Kidney (tissue), 14 donors: ENCODE data around the gene GATA2. TPM values are rescaled to one million over a fixed set of nuclear protein-coding genes. Genes with fewer than 3 reads are reported as not detected.
A peak's percentile ranks its signal among the peaks of the same experiment; 100 is the strongest.

Source experiments
- DNase-seq, 5 donors: peaks; one replicate each; pipeline ENCODE4 v3.0.0-alpha.2; 2013 to 2020
- FAIRE-seq: peaks from 2 replicates; lab custom pipeline; 2012; peaks lifted over from hg19 to GRCh38; lab: Jason Lieb, UNC
- H3K27ac ChIP-seq, 2 donors: one replicate each; pipeline ENCODE4 v1.7.0; 2013; ENCODE audit warnings: low read depth in 2 of 2, low read length in 2 of 2, inconsistent platforms in 1 of 2
- H3K27me3 ChIP-seq: one replicate; pipeline ENCODE4 v1.7.1; 2013; ENCODE audit warnings: low read length, inconsistent platforms; ENCODE audit not compliant: control insufficient read depth, insufficient read depth
- H3K36me3 ChIP-seq, 3 donors: one replicate each; pipeline versions ENCODE4 v1.7.0 to v1.7.1; 2013; ENCODE audit warnings: low read length in 3 of 3, control low read depth in 1 of 3, inconsistent platforms in 1 of 3; ENCODE audit not compliant: insufficient read depth in 3 of 3, control insufficient read depth in 2 of 3
- H3K4me1 ChIP-seq, 3 donors: one replicate each; pipeline versions ENCODE4 v1.7.0 to v1.7.1; 2013; ENCODE audit warnings: low read length in 3 of 3, inconsistent platforms in 1 of 3, low read depth in 1 of 3; ENCODE audit not compliant: control insufficient read depth in 2 of 3, insufficient read depth in 2 of 3
- H3K4me3 ChIP-seq, 3 donors: one replicate each; pipeline versions ENCODE4 v1.7.0 to v1.8.1; 2013; ENCODE audit warnings: low read length in 3 of 3, control low read depth in 1 of 3, inconsistent platforms in 1 of 3
- H3K9ac ChIP-seq, 3 donors: one replicate each; pipeline versions ENCODE4 v1.7.0 to v1.7.1; 2013; ENCODE audit warnings: low read length in 3 of 3, control low read depth in 1 of 3, inconsistent platforms in 1 of 3
- H3K9me3 ChIP-seq, 3 donors: one replicate each; pipeline versions ENCODE4 v1.7.0 to v1.7.1; 2013; ENCODE audit warnings: low read length in 3 of 3, control low read depth in 1 of 3, inconsistent platforms in 1 of 3; ENCODE audit not compliant: control insufficient read depth in 2 of 3, insufficient read depth in 1 of 3
- intact Hi-C: fragments of 100-400 bp; cut with DNase I; formaldehyde crosslinking; loops from one replicate; pipeline ENCODE4 v1.11.1; 2022
- polyA plus RNA-seq: library from polyadenylated mRNA; stranded (reverse); fragments of 350-450 nt; fragmentation: Illumina TruSeq; extraction: RNeasy Lipid Tissue Mini Kit (QIAGEN cat#74804); gene quantifications from one replicate; pipeline ENCODE4 v1.2.3, GENCODE V29; 2014; ENCODE audit warnings: low read depth, low replicate concordance; ENCODE audit not compliant: insufficient read depth
- total RNA-seq: library from RNA; stranded (reverse); fragmentation: NEBNext Ultra II Directional; extraction: Animal tissue kit (Norgen Biotek cat#: 25700); gene quantifications from one replicate; pipeline ENCODE4 v1.2.1, GENCODE V29; 2021
- TF ChIP-seq, protein P1 (sequence below): IDR thresholded peaks from 3 replicates; pipeline ENCODE4 v1.5.1; 2012; ENCODE audit warnings: mild to moderate bottlenecking, moderate library complexity, borderline replicate concordance; ENCODE audit not compliant: insufficient read depth; ENCODE audit errors: extremely low read depth
- donor health status: control.
- donor health status: control.
- donor health status: control.
- donor health status: control.
- donor health status: control.
- donor health status: DM: yes; HTN: yes; CAD: no.
- donor health status: Normal renal cell carcinoma (clear cell type).

Gene GATA2
- total and polyA plus RNA-seq, 2 donors from 2014 or later, result 22.9 to 31.4 TPM

DNA sequence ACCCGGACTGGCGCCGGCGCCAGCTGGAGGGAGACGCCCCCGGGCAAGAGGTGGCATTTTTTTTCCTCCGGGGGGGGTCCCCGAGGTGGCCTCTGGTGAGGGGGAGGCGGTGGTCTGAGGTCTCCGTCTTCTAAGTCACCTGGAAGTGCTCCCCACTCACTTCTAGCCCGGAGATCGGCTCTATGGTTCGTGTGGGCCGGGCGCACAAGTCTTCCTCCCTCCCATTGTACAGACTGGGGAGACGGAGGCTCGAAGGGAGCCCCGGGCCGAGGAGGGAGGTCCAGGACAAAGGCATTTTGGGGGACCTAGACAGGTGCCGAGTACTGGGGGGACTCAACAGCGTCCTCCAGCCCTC lies 4.4 kb downstream of the GATA2 start:
- peak overlapping the region in 2 of 3 donors; percentile 4 to 78 for H3K4me3 ChIP-seq
- peaks cover 0 to 15% (median 4%) of the 10 kb centered on the region in 3 donors for H3K4me1 ChIP-seq
- H3K36me3 ChIP-seq, result peaks cover 0 to 3% (median 0%) of the 10 kb centered on the region in 3 donors
- TF ChIP-seq, protein P1, sequence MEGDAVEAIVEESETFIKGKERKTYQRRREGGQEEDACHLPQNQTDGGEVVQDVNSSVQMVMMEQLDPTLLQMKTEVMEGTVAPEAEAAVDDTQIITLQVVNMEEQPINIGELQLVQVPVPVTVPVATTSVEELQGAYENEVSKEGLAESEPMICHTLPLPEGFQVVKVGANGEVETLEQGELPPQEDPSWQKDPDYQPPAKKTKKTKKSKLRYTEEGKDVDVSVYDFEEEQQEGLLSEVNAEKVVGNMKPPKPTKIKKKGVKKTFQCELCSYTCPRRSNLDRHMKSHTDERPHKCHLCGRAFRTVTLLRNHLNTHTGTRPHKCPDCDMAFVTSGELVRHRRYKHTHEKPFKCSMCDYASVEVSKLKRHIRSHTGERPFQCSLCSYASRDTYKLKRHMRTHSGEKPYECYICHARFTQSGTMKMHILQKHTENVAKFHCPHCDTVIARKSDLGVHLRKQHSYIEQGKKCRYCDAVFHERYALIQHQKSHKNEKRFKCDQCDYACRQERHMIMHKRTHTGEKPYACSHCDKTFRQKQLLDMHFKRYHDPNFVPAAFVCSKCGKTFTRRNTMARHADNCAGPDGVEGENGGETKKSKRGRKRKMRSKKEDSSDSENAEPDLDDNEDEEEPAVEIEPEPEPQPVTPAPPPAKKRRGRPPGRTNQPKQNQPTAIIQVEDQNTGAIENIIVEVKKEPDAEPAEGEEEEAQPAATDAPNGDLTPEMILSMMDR, result no peak
- H3K9me3 ChIP-seq, result no peaks in the 10 kb centered on the region
- H3K27ac ChIP-seq, result peak overlapping the region; percentile 85 to 90
- intact Hi-C loops, result no loop called here
- peak overlapping the region in 1 of 3 donors; percentile 56 for H3K9ac ChIP-seq
- no peak for FAIRE-seq
- peaks cover 39% of the 10 kb centered on the region for H3K27me3 ChIP-seq
- DNase-seq, result peak in 2 of 5 donors; percentile 45 to 81

DNA sequence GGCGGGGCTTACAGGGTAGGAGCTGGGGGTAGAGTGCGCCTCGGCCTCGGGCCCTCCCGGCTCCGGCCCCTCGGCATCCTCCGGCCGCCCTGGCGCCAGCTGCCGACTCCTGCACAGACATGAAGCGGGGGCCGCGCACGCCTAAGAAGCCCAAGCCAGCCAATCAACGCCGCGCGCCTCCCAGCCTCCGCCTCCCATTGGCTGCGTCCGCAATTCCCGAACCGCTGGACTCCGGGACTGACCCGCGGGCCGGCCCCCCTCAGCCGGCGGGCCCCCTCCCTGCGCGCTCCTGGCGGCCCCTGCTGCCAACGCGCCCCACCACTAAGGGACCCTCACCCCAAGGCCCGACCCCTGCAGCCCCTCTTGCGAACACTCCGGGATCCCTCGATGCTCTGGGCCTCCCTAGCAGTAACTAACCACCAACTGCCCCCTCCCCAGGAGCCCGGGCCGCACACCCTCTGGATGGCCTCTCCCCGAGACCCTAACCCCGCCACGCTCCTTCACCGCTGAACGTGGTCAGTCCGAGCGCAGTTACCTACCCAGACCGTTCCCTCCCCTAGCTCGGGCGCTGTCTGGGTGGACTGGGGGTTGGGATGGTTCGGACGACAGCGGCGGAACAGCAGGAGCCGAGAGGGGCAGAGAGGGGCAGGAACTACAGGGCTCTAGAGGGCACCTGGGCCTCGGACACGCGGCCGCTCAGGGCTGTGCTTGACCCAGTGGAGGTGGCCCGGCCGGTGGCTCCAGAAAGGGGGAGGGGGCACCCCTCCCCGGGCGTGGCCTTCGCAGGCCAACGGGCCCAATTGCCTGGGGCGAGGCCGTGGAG lies 5.0 kb downstream of the GATA2 start:
- Histone ChIP-seq H3K27me3 (peaks cover 36% of the 10 kb centered on the region), H3K4me1 (peaks cover 0 to 15% (median 4%) of the 10 kb centered on the region in 3 donors), H3K9me3 (no peaks in the 10 kb centered on the region), H3K9ac (peak overlapping the region in 2 of 3 donors; percentile 48 to 56), H3K36me3 (peaks cover 0 to 3% (median 0%) of the 10 kb centered on the region in 3 donors), H3K27ac (peak overlapping the region; percentile 85 to 90), H3K4me3 (peak overlapping the region; percentile 16 to 78 (median 65))
- DNase-seq (peak; percentile 89 to 95 (median 93)), FAIRE-seq (no peak)
- intact Hi-C loops, result no loop called here
- TF ChIP-seq, protein P1, result no peak

DNA sequence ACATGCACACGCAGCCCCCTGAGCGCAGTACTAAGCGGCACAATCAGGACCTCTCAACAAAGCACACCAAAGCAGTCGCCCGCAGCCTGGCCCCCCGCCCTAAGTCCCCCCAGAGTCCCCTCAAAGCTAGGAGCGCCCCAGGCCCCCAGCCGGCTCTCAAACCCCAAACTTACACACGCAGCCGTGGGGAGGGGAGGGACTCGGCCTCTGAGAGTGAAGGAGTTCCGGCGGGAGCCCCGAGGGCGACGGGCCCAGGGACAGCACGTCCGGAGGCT lies 5.5 kb downstream of the GATA2 start:
- peaks cover 36% of the 10 kb centered on the region for H3K27me3 ChIP-seq
- peak overlapping the region in 1 of 3 donors; percentile 55 for H3K9ac ChIP-seq
- no peak for DNase-seq
- H3K36me3 ChIP-seq, result peaks cover 0 to 3% (median 0%) of the 10 kb centered on the region in 3 donors
- peak overlapping the region; percentile 60 to 85 for H3K27ac ChIP-seq
- no peaks in the 10 kb centered on the region for H3K9me3 ChIP-seq
- H3K4me3 ChIP-seq, result peak overlapping the region; percentile 54 to 78 (median 65)
- TF ChIP-seq, protein P1, result no peak
- FAIRE-seq, result no peak
- peaks cover 0 to 15% (median 4%) of the 10 kb centered on the region in 3 donors for H3K4me1 ChIP-seq
- intact Hi-C loops, result no loop called here
